Measurements from ENCODE around the gene MRPS14. TPM values are rescaled to one million over a fixed set of nuclear protein-coding genes. Genes with fewer than 3 reads are reported as not detected.

Gene MRPS14
- total and polyA plus RNA-seq, 2 of the 4 experiments (the other 2 are of a cell fraction), result 22.0 to 23.1 TPM

GRCh38 chr1:174971902-174972301 lies 51.3 kb downstream of the MRPS14 start:
- WGBS, 2 experiments (ENCODE audit: extremely low coverage in 2 of 2, insufficient read length in 1 of 2), result no CpG with 5 or more reads among the region's 2 CpGs
- CTCF ChIA-PET, result no interaction called here
- H2BK120ac ChIP-seq (ENCODE audit: low read depth, low read length), result no peak overlapping the region

More at GRCh38 chr1:174971902-174972301, 51.3 kb downstream of the MRPS14 start:
- Histone ChIP-seq H3K18ac (ENCODE audit: low read depth, low read length) (no peak overlapping the region), H2BK20ac (ENCODE audit: low read depth, low read length) (no peak overlapping the region), H3K4me3 (ENCODE audit: insufficient read depth, low read depth, low read length) (no peak overlapping the region), H3K9ac (ENCODE audit: low read depth, low read length) (no peak overlapping the region), H2AK5ac (ENCODE audit: low read depth, low read length) (no peak overlapping the region), H2AK9ac (replicated peaks; ENCODE audit: low read depth, low read length, poor library complexity) (no peak overlapping the region), H3K14ac (replicated peaks; ENCODE audit: low read depth, low read length) (no peak overlapping the region), H4K20me1 (ENCODE audit: insufficient read depth, low read length) (no peaks in the 10 kb centered on the region), H4K8ac (ENCODE audit: low read depth in 2 of 2, low read length in 2 of 2) (no peak overlapping the region), H3K56ac (ENCODE audit: extremely low read depth, insufficient read depth, low read length) (no peak overlapping the region), H3K79me1 (ENCODE audit: low read depth in 1 of 2, low read length in 2 of 2) (no peaks in the 10 kb centered on the region), H3K4me1 (ENCODE audit: control insufficient read depth, insufficient read depth, low read length) (peaks cover 2% of the 10 kb centered on the region; the same call in 1 of the 2 replicates), H2BK5ac (ENCODE audit: low read depth, low read length, poor library complexity, severe bottlenecking) (no peak overlapping the region), H3K27me3 (ENCODE audit: control insufficient read depth, insufficient read depth, low read length) (peaks cover 4% of the 10 kb centered on the region; the same call in 1 of the 2 replicates), H2BK15ac (ENCODE audit: low read depth, low read length) (no peak overlapping the region), H3K27ac (ENCODE audit: insufficient read depth, low read length) (no peak overlapping the region), H3K4ac (ENCODE audit: low read depth, low read length) (no peak overlapping the region), H4K91ac (ENCODE audit: insufficient read depth, low read depth, low read length) (no peak overlapping the region), H3K23ac (ENCODE audit: low read depth, low read length) (no peak overlapping the region), H2AFZ (replicated peaks; ENCODE audit: low read length, poor library complexity) (no peak overlapping the region), H3K9me1 (ENCODE audit: insufficient read depth, low read length) (no peaks in the 10 kb centered on the region), H3K9me3 (ENCODE audit: control insufficient read depth, insufficient read depth, low read length) (no peaks in the 10 kb centered on the region), H3K4me2 (ENCODE audit: low read depth, low read length) (no peak overlapping the region), H4K5ac (ENCODE audit: low read depth, low read length) (no peak overlapping the region), H3K36me3 (ENCODE audit: control insufficient read depth, insufficient read depth, low read length) (no peaks in the 10 kb centered on the region)
- in situ Hi-C loops (cut with MboI; ENCODE audit: low sequenced_read_pairs), result no loop called here
- no TSS peak for BruUV-seq (replicated peaks)
- no peak for DNase-seq
- dilution Hi-C loops (cut with HindIII; ENCODE audit: low sequenced_read_pairs, unreplicated experiment), result no loop called here
- POLR2A ChIA-PET (ENCODE audit: unreplicated experiment), result no interaction called here
- no peak for TF ChIP-seq POLR2A (IDR thresholded peaks at IDR 0.05; ENCODE audit: low read depth, low read length)
- intact Hi-C loops (cut with micrococcal nuclease), result no loop called here
- ATAC-seq (ENCODE audit: low read depth), result no peak

All from IMR-90 (cell line).